HEK293T (cell line): ENCODE measurements around the gene ELP5.

Experiments used
- CTCF ChIA-PET: fragments of 350-600 bp; formaldehyde crosslinking; extraction: SDS; loops from one replicate; lab custom pipeline; 2021; ENCODE audit warnings: antibody characterized with exemption, inconsistent platforms; lab: Yijun Ruan, JAX
- POLR2A ChIA-PET: fragments of 350-600 bp; formaldehyde crosslinking; extraction: SDS; loops from one replicate; lab custom pipeline; 2020; ENCODE audit warnings: antibody characterized with exemption, inconsistent platforms; lab: Yijun Ruan, JAX
- DNase-seq: peaks from one replicate; pipeline ENCODE4 v3.0.0; 2012; ENCODE audit warnings: mixed read lengths; ENCODE audit errors: extremely low spot score
- ARNT ChIP-seq: fragments of 450-650 bp; IDR thresholded peaks from 2 replicates; pipeline ENCODE4 v1.6.1; 2017; ENCODE audit warnings: mild to moderate bottlenecking
- BHLHE40 ChIP-seq: fragments of 450-650 bp; IDR thresholded peaks from 2 replicates; pipeline ENCODE4 v1.6.1; 2016; ENCODE audit warnings: mild to moderate bottlenecking, moderate library complexity, borderline replicate concordance
- CTBP1 ChIP-seq: fragments of 450-650 bp; IDR thresholded peaks from 2 replicates; pipeline ENCODE4 v1.6.1; 2016; ENCODE audit warnings: borderline replicate concordance
- ELF4 ChIP-seq: fragments of 450-650 bp; IDR thresholded peaks from 2 replicates; pipeline ENCODE4 v1.6.1; 2017; ENCODE audit warnings: antibody characterized with exemption
- FOXA1 ChIP-seq: fragments of 450-650 bp; IDR thresholded peaks from 2 replicates; pipeline ENCODE4 v1.6.1; 2016; ENCODE audit warnings: mild to moderate bottlenecking
- FOXK2 ChIP-seq: fragments of 450-650 bp; IDR thresholded peaks from 2 replicates; pipeline ENCODE4 v1.6.1; 2016; ENCODE audit warnings: mild to moderate bottlenecking
- FOXM1 ChIP-seq: fragments of 450-650 bp; IDR thresholded peaks from 2 replicates; pipeline ENCODE4 v1.6.1; 2017; ENCODE audit warnings: mild to moderate bottlenecking, borderline replicate concordance
- HDGF ChIP-seq: fragments of 450-650 bp; IDR thresholded peaks from 2 replicates; pipeline ENCODE4 v1.6.1; 2017; ENCODE audit warnings: antibody characterized with exemption, borderline replicate concordance
- L3MBTL2 ChIP-seq: fragments of 450-650 bp; conservative IDR thresholded peaks from 2 replicates; pipeline ENCODE4 v1.6.1; 2016; ENCODE audit warnings: mild to moderate bottlenecking
- LEF1 ChIP-seq: fragments of 450-650 bp; IDR thresholded peaks from 2 replicates; pipeline ENCODE4 v1.6.1; 2017; ENCODE audit warnings: mild to moderate bottlenecking, borderline replicate concordance
- NFRKB ChIP-seq: fragments of 450-650 bp; IDR thresholded peaks from 2 replicates; pipeline ENCODE4 v1.6.1; 2016; ENCODE audit warnings: mild to moderate bottlenecking, moderate library complexity
- SP1 ChIP-seq: fragments of 450-650 bp; IDR thresholded peaks from 2 replicates; pipeline ENCODE4 v1.6.1; 2017
- SUZ12 ChIP-seq: fragments of 450-650 bp; IDR thresholded peaks from 2 replicates; pipeline ENCODE4 v1.6.1; 2016; ENCODE audit warnings: mild to moderate bottlenecking
- TARDBP ChIP-seq: fragments of 450-650 bp; IDR thresholded peaks from 2 replicates; pipeline ENCODE4 v1.6.1; 2016
- ZNF384 ChIP-seq: fragments of 450-650 bp; IDR thresholded peaks from 2 replicates; pipeline ENCODE4 v1.6.1; 2016
- TF ChIP-seq, protein P1 (sequence below): fragments of 450-650 bp; IDR thresholded peaks from 2 replicates; pipeline ENCODE4 v1.6.1; 2016

ELP5 gene

DNA sequence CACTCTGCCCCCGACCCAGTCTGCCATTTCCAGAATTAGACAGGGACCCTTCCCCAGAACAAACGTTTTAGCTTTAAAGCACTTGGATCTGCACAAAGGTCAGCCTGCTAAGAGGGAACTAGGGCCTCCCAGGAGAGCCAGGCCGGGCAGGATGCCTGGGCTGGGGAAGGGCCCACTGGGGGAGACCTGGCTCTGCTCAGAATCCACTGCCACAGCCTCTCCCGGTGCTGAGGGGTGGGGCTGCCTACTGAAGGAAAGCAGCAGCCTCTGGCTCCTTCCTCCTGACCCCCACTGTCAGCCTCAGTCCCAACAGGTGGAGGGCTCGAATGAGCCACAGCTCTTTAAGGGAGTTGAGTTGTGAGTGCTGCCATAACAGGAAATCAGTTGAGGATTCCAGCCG, 40.7 kb downstream of the ELP5 start:
- no peak for DNase-seq
- ChIA-PET CTCF (no interaction called here), POLR2A (no interaction called here)
- TF ChIP-seq LEF1: no peak

GRCh38 chr17:7293159-7293558, 41.1 kb downstream of the ELP5 start:
- ChIA-PET CTCF (no interaction called here), POLR2A (no interaction called here)
- no peak for DNase-seq
- TF ChIP-seq HDGF (no peak), FOXA1 (no peak), ZNF384 (no peak), FOXM1 (no peak), SUZ12 (no peak), FOXK2 (no peak), ARNT (no peak)

GRCh38 chr17:7293816-7294613, 42.0 kb downstream of the ELP5 start:
- TF ChIP-seq ZNF384 (no peak), L3MBTL2 (no peak), ARNT (no peak), CTBP1 (no peak), FOXK2 (no peak), BHLHE40 (no peak), ELF4 (no peak)
- TF ChIP-seq, protein P1, sequence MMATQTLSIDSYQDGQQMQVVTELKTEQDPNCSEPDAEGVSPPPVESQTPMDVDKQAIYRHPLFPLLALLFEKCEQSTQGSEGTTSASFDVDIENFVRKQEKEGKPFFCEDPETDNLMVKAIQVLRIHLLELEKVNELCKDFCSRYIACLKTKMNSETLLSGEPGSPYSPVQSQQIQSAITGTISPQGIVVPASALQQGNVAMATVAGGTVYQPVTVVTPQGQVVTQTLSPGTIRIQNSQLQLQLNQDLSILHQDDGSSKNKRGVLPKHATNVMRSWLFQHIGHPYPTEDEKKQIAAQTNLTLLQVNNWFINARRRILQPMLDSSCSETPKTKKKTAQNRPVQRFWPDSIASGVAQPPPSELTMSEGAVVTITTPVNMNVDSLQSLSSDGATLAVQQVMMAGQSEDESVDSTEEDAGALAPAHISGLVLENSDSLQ: no peak
- no peak for DNase-seq
- ChIA-PET CTCF (no interaction called here), POLR2A (no interaction called here)

- no peak for DNase-seq
- TF ChIP-seq NFRKB (no peak), L3MBTL2 (peak; percentile 70)
- ChIA-PET POLR2A (no interaction called here), CTCF (no interaction called here)
Observed at GRCh38 chr17:7294614-7295153, 42.7 kb downstream of the ELP5 start, which contains the start of gene YBX2. Gene YBX2 (minus strand): TSS chr17:7294639. CDS start chr17:7294500, 139 bp downstream.

DNA sequence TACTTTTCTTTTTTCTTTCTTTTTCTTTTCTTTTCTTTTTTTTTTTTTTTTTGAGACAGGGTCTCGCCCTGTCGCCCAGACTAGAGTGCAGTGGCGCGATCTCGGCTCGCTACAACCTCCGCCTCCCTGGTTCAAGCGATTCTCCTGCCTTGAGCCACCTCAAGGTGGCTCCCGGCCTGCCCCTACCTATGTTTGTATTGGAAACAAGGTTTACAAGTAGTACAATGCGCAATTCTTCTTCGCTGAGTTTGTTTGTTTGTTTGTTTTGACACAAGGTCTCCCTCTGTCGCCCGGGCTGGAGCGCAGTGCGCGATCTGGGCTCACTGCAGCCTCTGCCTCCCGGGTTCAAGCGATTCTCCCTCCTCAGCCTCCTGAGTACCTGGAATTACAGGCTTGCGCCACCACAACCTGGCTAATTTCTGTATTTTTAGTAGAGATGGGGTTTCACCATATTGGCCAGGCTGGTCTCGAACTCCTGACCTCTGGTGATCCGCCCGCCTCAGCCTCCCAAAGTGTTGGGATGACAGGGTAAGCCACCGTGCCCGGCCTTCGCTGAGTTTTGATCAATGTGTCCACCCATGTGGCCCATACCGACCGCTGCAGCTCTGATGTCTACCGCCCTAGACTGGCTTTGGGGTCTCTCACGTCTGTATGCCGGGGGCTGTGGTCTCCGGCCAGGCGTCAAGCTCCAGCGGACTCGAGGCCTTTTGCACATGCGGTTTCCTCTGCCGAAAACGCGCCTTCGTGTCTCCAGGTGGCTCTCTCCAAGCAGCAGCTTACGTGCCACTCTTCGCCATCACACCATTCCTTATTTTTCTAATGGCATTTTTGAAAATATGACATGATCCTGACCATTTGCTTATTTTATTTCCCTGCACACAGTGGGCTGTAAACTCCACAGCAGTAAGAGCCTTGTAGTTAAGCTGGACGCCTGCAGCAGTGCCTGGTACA, 43.5 kb downstream of the ELP5 start:
- no peak for DNase-seq
- CTCF ChIA-PET: interaction anchor here (0.6 to 2.2 kb wide), 6 partner anchors 10 to 250 kb away, joined by 3 to 22 read pairs (median 6); partner anchors contain the start of gene SLC2A4
- POLR2A ChIA-PET: interaction anchor here (1.2 to 1.4 kb wide), 3 partner anchors 14 to 75 kb away, joined by 3 to 12 read pairs (median 8); partner anchors contain the start of genes ACADVL, DLG4, DVL2 and SLC2A4
- TF ChIP-seq ELF4 (no peak), BHLHE40 (no peak), LEF1 (no peak), L3MBTL2 (no peak; the same call in 1 of the 2 replicates), ZNF384 (no peak), SP1 (no peak), FOXM1 (no peak), FOXK2 (no peak), FOXA1 (no peak)
- TF ChIP-seq, protein P1: no peak

GRCh38 chr17:7296189-7296861, 44.3 kb downstream of the ELP5 start:
- TF ChIP-seq ARNT (peak; percentile 7; the same call in 1 of the 2 replicates), FOXK2 (no peak), L3MBTL2 (peak; percentile 72)
- ChIA-PET CTCF (interaction anchor here (0.6 to 2.2 kb wide), 12 partner anchors 9 to 251 kb away, joined by 3 to 22 read pairs (median 5); partner anchors contain the start of gene SLC2A4), POLR2A (interaction anchor here (0.6 to 2.0 kb wide), 8 partner anchors 13 to 76 kb away, joined by 3 to 12 read pairs (median 4); partner anchors contain the start of genes ACADVL, DLG4, DVL2 and GABARAP)
- DNase-seq: peak; percentile 92

DNA sequence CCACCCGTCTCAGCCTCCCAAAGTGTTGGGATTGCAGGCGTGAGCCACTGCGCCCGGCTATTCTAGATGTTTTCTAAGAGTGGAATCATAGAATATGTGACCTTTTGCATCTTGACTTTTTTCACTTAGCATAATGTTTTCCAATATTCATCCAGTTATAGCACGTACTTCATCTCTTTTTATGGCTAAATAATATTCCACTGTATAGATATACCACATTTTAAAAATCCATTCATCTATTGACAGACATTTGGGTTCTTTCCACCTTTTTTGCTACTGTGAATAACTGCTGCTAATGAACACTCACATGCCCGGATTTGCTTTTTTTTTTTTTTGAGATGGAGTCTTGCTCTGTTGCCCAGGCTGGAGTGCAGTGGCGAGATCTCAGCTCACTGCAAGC, 52.2 kb downstream of the ELP5 start:
- CTCF ChIA-PET: interaction anchor here (2.0 kb wide), 1 partner anchor 8 kb away, joined by 9 read pairs; no protein-coding TSS in a partner anchor
- POLR2A ChIA-PET: no interaction called here
- no peak for DNase-seq
- TF ChIP-seq TARDBP (no peak), FOXA1 (no peak), ZNF384 (no peak), NFRKB (no peak), SP1 (no peak), ARNT (no peak), FOXK2 (no peak), FOXM1 (no peak), ELF4 (no peak), L3MBTL2 (no peak), BHLHE40 (no peak), HDGF (no peak), SUZ12 (no peak), CTBP1 (no peak)
- TF ChIP-seq, protein P1: no peak
